Mucosa of rectum (tissue), 2 donors: ENCODE data around the gene ST6GALNAC4.

Experiments used
- H3K27ac ChIP-seq, 2 donors: one replicate each; pipeline ENCODE4 v1.7.0; 2013; ENCODE audit warnings: inconsistent platforms in 2 of 2, low read depth in 2 of 2, low read length in 2 of 2
- H3K27me3 ChIP-seq, 2 donors: one replicate each; pipeline ENCODE4 v1.7.0; 2013; ENCODE audit warnings: low read length in 2 of 2; ENCODE audit not compliant: control insufficient read depth in 2 of 2, insufficient read depth in 2 of 2
- H3K36me3 ChIP-seq, 2 donors: one replicate each; pipeline ENCODE4 v1.7.0; 2013; ENCODE audit warnings: low read length in 2 of 2; ENCODE audit not compliant: control insufficient read depth in 2 of 2, insufficient read depth in 2 of 2
- H3K4me1 ChIP-seq, 2 donors: one replicate each; pipeline ENCODE4 v1.7.0; 2013; ENCODE audit warnings: low read length in 2 of 2, mild to moderate bottlenecking in 1 of 2; ENCODE audit not compliant: control insufficient read depth in 2 of 2, insufficient read depth in 2 of 2
- H3K4me3 ChIP-seq, 2 donors: one replicate each; pipeline ENCODE4 v1.7.0; 2013; ENCODE audit warnings: low read length in 2 of 2
- H3K9ac ChIP-seq, 2 donors: one replicate each; pipeline ENCODE4 v1.7.0; 2013; ENCODE audit warnings: low read length in 2 of 2, low read depth in 1 of 2, mild to moderate bottlenecking in 1 of 2
- H3K9me3 ChIP-seq, 2 donors: one replicate each; pipeline ENCODE4 v1.7.0; 2013; ENCODE audit warnings: low read length in 2 of 2; ENCODE audit not compliant: control insufficient read depth in 2 of 2
- donor health status: healthy.
- donor health status: Normal muscosa, but diverticular disease.

The ST6GALNAC4 gene

DNA sequence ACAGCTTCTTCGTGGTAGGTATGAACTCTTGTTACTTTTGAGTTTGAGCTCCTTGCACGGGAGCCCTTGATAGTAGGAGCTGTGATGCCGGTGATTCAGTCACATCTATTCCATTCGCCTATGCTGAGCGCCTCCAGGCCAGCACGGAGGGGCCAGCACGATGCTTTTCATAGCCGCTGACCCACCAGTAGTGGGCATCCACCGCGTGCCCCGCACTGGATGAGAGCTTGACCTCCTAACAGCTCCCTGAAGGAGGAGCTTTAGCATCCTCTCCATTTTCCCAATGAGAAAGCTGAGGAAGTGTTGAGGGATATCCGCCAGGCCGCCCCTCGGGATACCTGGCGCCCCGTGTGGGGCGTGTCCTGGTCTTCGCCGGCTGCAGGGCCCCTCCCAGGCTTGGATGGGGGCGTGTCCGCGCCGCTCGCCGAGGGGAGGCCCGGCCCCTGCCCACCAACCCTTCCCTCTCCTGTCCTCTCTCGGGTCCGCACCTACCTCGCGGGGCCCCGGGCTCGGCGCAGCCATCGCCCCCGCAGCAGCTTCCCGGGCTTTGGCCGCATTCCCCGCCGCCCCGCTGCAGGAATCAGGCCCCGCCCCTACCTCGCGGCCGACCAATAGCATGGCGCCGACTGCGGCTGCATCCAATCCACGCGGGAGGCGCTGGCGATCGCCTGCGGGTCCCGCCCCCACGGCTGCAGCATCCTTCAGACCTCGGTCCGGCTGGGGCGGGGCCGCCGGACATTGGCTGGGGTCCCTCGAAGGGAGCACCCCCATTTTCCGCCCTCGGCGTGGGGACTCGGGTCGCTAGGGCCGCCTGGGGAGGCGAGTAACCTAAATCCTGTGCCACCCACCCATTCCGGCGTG is 13.6 kb upstream of the ST6GALNAC4 start, which contains the start of gene PIP5KL1:
Gene PIP5KL1, minus strand, starts transcription at position 547 of the 861 bp plus-strand sequence. Its CDS starts 25 bp downstream, at position 522.
- Histone ChIP-seq H3K27ac (no peak within 1 kb of the TSS), H3K9me3 (no peaks in the 10 kb centered on the region), H3K4me1 (peaks cover 24 to 27% of the 10 kb centered on the region in 2 donors), H3K36me3 (no peaks in the 10 kb centered on the region), H3K27me3 (peaks cover 24 to 28% of the 10 kb centered on the region in 2 donors), H3K4me3 (peak within 1 kb of the TSS; percentile 28 to 52), H3K9ac (peak within 1 kb of the TSS in 1 of 2 donors; percentile 3)

DNA sequence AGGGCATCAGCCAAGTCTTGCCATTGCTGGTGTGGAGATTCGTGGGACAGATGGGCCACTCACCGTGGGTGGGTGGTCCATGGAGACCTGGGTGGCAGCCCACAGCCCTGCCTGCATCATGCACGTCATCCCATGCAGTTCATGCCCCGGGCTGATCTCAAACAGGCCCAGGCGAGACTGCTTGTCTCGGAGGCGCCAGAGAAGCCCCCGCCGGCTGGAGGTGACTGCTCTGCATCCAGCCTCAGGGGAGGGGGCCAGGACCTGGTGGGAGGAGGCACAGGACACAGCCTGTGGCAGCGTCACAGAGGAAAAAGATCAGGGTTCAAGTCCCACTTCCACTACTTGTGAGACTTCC is 12.8 kb upstream of the ST6GALNAC4 start:
- Histone ChIP-seq H3K4me3 (no peak overlapping the region), H3K9me3 (no peaks in the 10 kb centered on the region), H3K36me3 (no peaks in the 10 kb centered on the region), H3K9ac (no peak overlapping the region), H3K4me1 (peaks cover 24 to 27% of the 10 kb centered on the region in 2 donors), H3K27me3 (peaks cover 29 to 34% of the 10 kb centered on the region in 2 donors), H3K27ac (no peak overlapping the region)

DNA sequence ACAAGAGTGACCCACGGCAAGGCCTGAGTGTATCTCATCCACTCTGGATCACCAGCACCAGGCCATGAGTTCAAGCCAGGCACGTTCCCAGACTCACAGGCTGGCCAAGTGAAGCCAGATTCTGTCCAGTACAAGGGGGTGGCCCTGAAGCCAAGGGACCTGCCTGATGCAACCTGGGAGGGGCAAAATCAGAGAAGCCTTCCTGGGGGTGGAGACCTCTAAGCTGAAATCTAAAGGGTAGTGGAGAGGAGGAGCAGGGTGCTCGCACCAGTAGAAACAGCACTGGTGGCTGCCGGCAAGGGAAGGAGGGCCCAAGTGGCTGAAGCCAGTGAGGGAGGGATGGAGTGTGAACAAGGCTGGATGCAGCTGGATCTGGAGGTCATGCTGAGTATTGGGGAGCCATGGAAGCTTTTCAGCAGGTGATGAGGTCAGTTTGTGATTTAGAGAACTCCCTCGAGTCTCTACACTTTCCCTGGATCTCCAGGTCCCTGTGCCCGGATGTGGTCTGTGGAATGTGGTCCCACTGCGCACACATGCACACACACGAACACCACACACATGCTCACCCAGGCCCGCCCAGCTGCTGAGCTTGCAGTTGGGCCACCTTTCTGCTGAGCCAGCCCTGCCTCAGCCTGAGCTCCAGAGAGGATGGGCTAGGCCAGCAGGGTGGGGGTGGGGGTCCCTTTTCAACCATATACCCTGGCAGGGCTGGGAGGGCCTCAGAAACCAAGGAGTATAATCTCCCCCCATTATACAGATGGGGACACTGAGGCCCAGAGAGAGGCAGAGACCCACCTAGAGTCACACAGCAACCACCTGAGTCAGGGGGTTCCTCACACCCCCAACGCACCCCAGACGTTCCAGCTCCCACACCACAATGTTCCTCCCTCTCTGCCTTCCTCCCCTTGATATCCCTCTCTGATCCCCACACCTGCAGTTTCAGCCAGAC is 12.1 kb upstream of the ST6GALNAC4 start:
- peaks cover 29 to 36% of the 10 kb centered on the region in 2 donors for H3K27me3 ChIP-seq
- H3K4me3 ChIP-seq, result no peak overlapping the region

DNA sequence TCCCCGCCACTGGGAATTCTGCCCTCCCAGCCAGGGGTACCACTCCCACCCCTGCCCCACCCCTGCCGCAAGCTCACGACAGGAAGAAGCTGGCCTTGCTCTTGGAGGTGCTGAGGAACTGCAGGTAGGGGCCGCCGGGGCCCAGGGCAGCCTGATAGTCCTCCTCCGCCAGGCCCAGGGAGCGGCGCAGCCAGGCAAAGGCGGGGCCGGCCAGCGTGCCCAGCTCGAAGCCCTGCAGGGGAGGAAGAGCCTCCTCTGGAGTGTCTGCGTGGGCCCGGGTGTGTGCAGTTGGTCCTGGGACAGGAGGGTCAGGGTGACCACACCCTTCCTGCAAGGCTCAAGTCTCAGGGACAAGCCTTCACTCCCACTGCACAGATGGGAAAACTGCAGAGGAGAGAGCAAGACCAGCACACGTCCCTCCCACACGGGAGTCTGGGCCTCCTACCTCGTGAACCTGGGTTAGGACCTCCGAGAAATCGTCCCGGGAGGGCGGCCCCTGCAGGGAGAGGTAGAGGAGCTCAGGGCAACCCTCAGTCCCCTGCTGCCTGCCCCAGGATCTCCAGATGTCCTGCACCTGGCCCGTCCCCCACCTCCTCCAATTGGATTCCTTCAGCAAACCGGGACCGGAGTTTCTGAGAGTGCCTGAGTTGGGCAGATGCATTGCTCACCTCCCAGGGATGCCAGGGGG is 11.3 kb upstream of the ST6GALNAC4 start:
- H3K36me3 ChIP-seq, result no peaks in the 10 kb centered on the region
- no peak overlapping the region for H3K27ac ChIP-seq
- H3K9me3 ChIP-seq, result no peaks in the 10 kb centered on the region
- peaks cover 24 to 27% of the 10 kb centered on the region in 2 donors for H3K4me1 ChIP-seq
- peaks cover 32 to 42% of the 10 kb centered on the region in 2 donors for H3K27me3 ChIP-seq
- H3K9ac ChIP-seq, result no peak overlapping the region
- peak overlapping the region; percentile 7 to 33 for H3K4me3 ChIP-seq

More for the DNA sequence above, 12.1 kb upstream of the ST6GALNAC4 start:
- no peak overlapping the region for H3K9ac ChIP-seq
- no peak overlapping the region for H3K27ac ChIP-seq
- no peaks in the 10 kb centered on the region for H3K9me3 ChIP-seq
- peaks cover 24 to 27% of the 10 kb centered on the region in 2 donors for H3K4me1 ChIP-seq
- H3K36me3 ChIP-seq, result no peaks in the 10 kb centered on the region

DNA sequence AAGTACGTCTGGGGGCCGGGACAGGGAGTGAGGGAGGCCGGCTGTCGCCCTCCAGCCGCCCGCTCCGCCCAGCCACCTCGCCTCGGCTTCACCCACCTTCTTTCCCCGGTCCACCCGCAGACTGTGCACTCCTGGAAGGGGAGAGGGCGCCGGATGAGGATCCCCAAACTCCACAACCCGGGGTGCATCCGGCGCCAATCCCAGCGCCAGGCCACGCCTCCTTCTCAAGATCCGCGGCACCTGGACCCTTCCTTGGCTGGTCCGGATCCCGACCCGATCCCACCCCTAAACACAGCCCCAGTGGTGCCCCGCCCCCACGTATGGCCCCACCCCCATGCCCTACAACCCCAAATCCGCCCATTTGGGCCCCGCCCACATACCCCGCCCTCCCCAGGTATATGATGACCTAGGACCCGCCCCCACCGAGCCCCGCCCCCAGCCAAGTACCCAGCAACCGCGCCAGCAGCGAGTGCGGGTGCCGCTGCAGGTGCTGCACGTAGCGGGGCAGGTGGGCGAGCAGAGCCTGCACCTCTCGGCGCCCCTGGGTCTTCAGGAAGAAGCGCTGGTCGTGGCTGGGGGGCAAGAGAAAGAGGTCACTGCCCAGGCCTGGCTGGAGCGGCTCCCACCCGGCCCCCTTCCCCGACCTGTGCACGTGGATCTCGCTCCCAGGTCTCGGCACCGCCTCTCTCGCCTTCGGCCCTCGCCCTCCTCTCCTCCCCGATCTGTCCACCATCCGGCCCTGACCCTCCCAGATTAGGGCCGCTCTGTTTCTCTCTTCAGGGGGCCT is 10.6 kb upstream of the ST6GALNAC4 start:
- H3K4me3 ChIP-seq, result peak overlapping the region; percentile 26 to 33
- no peak overlapping the region for H3K27ac ChIP-seq

DNA sequence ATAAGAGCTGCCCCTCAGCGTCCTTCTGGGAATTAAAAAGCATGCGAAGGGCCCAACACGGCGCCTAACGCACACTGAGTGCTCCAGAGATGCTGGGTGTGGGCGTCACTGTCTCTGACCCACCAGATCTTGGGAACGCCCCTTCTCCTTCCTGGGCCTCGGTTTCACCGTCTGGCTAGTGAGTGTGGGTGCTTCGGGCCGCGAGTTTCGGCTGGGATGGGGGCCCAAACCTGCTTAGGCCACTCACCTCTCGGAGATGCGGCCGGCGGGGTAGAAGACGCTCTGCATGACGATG is 10.0 kb upstream of the ST6GALNAC4 start:
- H3K27me3 ChIP-seq, result peaks cover 32 to 45% of the 10 kb centered on the region in 2 donors
- H3K9me3 ChIP-seq, result no peaks in the 10 kb centered on the region
- no peak overlapping the region for H3K27ac ChIP-seq
- H3K9ac ChIP-seq, result no peak overlapping the region
- no peaks in the 10 kb centered on the region for H3K36me3 ChIP-seq
- H3K4me3 ChIP-seq, result peak overlapping the region; percentile 2 to 26
- H3K4me1 ChIP-seq, result peaks cover 24 to 28% of the 10 kb centered on the region in 2 donors

More for the DNA sequence above, 10.6 kb upstream of the ST6GALNAC4 start:
- peaks cover 24 to 27% of the 10 kb centered on the region in 2 donors for H3K4me1 ChIP-seq
- peaks cover 32 to 45% of the 10 kb centered on the region in 2 donors for H3K27me3 ChIP-seq
- no peaks in the 10 kb centered on the region for H3K9me3 ChIP-seq
- no peaks in the 10 kb centered on the region for H3K36me3 ChIP-seq
- no peak overlapping the region for H3K9ac ChIP-seq

DNA sequence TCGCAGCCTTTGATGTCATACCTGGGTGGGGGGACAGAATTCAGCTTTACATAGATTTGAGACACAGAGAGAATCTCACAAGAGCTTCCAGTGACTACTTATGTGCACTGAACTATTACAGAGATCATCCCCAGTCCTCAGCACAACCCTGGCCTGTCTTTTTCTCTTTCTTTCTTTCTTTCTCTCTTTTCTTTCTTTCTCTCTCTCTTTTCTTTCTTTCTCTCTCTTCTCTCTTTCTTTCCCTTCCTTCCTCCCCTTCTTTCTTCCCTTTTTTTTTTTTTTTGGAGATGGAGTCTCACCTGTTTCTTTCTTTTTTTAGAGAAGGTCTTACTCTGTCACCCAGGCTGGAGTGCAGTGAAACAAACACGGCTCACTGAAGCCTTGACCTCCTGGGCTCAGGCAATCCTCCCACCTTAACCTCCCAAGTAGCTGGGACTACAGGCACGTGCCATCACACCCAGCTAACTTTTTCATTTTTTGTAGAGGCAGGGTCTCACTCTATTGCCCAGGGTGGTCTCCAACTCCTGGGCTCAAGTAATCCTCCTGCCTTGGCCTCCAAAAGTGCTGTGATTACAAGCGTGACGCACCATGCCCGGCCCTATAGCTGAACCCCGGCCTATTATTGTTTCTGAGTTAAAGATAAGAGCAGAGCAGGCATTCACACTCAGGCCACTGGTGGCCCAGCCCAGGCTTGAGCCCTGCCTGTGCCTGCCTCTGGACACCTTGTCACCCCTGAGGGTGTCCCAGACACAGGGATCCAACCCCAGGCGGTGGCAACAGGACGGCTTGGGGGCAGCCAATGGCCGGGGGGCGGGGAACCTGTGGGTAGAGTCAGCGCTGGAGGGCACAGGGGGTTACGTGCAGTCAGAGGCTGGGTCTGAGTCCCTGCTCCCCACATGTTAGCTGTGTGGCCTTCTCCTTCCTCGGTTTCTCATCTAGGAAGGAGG is 9.4 kb upstream of the ST6GALNAC4 start:
- Histone ChIP-seq H3K27me3 (peaks cover 32 to 45% of the 10 kb centered on the region in 2 donors), H3K4me3 (no peak overlapping the region), H3K9me3 (no peaks in the 10 kb centered on the region), H3K4me1 (peaks cover 24 to 27% of the 10 kb centered on the region in 2 donors), H3K36me3 (no peaks in the 10 kb centered on the region), H3K9ac (no peak overlapping the region), H3K27ac (no peak overlapping the region)

DNA sequence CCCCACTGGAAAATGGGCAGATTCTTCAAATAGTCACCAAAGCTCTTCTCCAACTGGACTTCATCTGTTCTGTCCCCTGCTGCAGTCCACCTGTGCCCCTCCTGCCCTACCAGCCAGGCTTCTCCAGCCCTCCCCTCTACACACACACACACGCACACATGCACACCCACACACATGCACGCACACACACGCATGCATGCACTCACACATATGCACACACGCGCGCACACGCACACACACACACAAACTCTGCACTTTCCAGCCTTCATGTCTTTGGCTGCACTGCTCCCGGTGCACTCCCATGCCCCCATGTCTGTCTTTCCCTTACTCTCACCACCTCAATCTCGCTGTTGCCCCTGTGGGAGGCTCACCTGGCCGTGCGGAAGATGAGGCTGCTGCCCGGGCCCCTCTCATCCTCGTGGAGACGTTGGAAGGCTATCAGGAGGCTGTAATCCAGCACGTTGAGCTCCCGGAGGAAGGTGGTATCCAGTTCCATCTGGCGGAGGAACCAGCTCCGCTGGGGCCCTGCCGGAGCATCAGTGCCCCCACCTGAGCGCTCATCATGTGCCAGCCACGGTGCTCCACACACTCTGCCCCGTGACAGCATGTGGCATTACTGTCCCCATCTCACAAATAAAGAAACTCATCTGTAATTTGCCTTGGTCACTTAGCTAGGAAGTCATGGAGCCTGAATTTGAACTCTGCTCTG is 8.0 kb upstream of the ST6GALNAC4 start:
- Histone ChIP-seq H3K4me3 (no peak overlapping the region), H3K27me3 (peaks cover 27 to 45% of the 10 kb centered on the region in 2 donors), H3K9me3 (no peaks in the 10 kb centered on the region)

More for the DNA sequence above, 8.0 kb upstream of the ST6GALNAC4 start:
- peaks cover 18 to 23% of the 10 kb centered on the region in 2 donors for H3K4me1 ChIP-seq
- no peak overlapping the region for H3K9ac ChIP-seq
- H3K36me3 ChIP-seq, result no peaks in the 10 kb centered on the region
- H3K27ac ChIP-seq, result no peak overlapping the region
